ENCODE measurements around the gene SPATA31C1.
"Not testable (repeated sequence)": the region's sequence is repeated elsewhere in the genome, so short reads cannot be mapped to it uniquely, and the experiment has no call there.

SPATA31C1 gene

DNA sequence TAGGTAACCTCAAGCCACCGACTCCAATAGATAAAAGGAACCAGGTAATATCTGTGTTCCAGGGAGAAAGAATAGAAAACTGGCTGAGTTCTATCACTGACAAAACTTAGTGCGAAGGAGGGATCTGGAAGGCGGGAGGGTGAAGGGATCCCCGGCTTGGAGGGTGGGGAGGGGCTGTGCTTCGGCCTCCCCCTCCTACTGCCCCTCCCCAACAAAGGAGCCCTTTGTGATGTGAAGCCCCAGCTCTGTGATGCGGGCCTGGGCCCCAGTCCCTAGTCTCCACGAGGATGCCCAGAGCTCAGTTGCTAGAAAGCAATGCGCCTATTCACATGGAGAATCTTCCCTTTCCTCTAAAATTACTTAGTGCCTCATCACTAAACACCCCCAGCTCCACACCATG lies at the start of gene SPATA31C1:
Gene SPATA31C1 (plus strand): TSS at position 301 of the 400 bp plus-strand sequence.
- TF ChIP-seq, protein P1, sequence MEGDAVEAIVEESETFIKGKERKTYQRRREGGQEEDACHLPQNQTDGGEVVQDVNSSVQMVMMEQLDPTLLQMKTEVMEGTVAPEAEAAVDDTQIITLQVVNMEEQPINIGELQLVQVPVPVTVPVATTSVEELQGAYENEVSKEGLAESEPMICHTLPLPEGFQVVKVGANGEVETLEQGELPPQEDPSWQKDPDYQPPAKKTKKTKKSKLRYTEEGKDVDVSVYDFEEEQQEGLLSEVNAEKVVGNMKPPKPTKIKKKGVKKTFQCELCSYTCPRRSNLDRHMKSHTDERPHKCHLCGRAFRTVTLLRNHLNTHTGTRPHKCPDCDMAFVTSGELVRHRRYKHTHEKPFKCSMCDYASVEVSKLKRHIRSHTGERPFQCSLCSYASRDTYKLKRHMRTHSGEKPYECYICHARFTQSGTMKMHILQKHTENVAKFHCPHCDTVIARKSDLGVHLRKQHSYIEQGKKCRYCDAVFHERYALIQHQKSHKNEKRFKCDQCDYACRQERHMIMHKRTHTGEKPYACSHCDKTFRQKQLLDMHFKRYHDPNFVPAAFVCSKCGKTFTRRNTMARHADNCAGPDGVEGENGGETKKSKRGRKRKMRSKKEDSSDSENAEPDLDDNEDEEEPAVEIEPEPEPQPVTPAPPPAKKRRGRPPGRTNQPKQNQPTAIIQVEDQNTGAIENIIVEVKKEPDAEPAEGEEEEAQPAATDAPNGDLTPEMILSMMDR (IDR thresholded peaks at IDR 0.05) = not testable (repeated sequence)

DNA sequence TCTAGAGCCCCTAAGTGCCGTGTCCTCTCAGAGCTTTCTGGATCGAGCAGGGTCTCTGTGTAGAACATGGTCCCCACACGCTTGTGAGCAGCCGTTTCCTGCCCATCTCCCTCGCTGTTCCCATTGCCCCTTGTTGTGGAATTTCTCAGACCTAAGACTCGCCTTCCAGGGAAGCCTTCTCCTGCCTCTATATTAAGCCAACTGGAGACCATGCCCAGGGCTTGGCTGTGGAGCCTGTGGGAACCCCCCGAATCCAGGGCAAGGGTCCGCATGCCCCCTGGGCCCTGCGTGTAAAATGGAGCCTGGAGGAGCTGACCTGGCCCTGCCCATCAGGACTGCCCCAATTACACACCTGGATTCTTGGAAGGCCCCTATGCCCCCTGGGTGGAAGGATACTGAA lies 49.6 kb upstream of the SPATA31C1 start:
- TF ChIP-seq, protein P1 (IDR thresholded peaks at IDR 0.05) = no peak

DNA sequence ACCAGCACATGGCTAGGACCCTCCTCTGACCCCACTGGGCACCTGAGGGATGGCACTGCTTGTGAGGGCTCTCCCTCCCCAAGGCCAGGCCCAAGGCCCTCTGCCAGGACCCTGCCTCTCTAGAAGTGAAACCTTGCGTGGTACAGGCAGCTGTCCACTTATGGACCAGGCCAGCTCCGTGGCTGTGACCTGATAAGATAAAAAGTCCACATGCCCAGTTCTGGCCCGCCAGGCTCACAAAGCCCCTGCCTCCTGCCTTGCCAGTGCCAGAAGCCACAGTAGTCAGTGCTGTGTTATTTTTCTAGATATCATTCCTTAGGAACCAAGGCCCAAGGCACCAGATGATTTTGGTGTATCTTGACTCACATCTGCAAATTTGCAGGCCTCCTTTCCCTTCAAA lies 49.1 kb upstream of the SPATA31C1 start:
- TF ChIP-seq, protein P1 (IDR thresholded peaks at IDR 0.05) = no peak

DNA sequence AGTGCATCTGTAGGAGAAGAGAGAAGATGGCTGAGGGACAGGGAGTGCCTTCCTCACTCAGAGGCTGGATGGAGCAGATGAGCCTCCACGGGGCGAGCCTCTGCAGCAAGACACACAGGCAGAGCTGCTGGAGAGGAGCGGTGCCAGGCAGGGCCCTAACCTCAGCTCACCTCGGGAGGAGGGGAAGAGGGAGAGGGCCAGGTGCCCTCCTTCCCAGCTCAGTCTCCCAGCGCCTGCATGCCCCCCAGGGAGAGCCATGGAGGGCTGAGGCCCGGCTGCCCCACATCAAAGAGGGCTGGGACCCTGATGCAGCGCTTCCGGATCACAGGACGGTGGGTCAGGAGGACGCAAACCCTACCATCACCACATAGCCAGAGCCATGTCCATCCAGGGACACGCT lies 48.7 kb upstream of the SPATA31C1 start:
- TF ChIP-seq, protein P1 (IDR thresholded peaks at IDR 0.05) = no peak

DNA sequence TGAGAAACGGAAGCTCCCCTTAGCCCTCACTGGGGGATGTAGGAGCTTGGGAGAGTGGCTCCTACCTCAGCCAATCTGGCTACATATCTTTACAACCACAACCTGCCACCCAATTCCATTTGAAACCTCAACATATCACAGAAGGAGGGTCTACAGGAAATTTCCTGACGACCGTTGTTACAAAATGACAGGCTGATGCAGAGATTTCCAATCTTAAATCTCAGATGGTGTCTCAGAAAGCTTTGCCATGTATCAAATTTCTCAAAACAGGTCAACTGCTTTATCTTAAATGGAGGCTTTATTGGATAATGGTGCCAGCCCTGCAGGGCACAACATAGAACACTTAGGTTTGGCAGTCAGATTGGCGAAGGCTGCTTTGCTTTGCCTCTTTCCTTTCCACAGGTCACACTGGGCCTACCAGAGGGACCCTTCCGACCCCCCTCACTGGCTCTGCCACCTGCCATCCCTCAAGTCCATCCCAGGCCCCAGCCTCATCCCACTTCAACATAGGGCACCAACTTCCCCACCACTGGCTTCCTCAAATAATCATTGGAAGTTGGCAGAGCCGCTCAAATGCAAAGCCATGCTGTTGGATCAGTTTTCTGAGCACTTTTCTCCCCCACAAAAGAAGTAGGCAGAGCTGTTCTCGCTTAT lies 46.2 kb upstream of the SPATA31C1 start:
- TF ChIP-seq, protein P1 (IDR thresholded peaks at IDR 0.05) = no peak

DNA sequence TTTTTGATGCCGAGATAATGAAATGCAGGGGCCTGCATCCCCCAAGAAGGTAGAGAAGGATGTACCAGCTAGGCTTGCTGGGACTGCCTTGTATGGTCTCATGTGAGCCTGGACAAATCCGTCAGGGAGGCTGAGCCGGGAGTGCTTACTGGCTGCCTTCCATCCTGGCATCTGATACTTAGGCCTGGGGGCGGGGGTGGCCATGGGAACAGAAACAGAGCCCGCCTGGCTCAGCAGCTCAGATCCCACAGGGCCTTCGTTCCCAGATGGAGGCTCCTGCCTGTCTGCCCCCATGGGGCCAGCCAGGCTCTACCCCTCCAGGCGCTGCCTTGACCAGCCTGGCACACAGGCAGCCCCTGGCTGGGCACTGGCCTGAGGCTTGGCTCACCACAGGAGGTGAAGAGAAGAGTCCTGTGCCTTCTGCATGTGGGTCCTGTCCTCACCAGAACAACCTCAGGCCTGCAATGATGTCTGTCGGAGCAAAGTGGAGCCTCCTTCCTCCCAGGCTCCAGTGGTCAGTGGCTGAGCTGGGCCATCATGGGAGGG lies 45.6 kb upstream of the SPATA31C1 start:
- TF ChIP-seq, protein P1 (IDR thresholded peaks at IDR 0.05) = no peak

DNA sequence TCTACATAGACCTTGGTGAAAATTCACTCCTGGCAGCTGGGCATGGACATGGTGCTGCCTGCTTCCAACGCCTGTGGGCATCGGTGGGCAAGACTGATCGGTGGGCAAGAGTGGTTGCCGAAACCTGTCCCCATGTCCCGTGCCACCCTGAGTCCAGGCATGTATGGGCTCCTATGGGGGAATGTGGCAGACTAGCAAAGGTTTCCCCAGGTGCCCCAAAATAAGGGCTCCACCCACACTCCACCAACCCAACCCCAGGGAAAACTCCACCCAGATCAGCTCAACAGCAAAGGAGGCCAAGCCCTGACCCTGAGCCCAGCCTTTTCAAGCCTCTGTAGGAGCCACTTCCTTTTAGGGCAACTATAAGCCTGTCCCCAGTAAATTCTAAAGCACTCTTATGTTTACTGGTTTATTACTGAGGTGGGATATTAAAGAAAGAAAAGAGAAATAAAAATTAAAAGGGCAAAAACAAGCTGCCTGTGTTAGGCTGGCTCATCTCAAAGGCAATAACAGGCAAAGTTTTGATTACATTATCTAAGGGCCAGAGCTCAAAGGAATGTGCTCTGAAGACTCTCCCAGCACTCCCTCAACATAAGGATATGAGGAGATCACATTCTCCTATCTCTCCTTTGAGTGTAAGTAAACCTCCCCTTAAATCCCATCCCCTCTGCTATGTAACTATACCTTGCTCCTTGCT lies 44.0 kb upstream of the SPATA31C1 start:
- TF ChIP-seq, protein P1 (IDR thresholded peaks at IDR 0.05) = no peak

All from LNCAP (cell line).